A549 (cell line): ENCODE data around the gene CYP8B1. TPM values are rescaled to one million over a fixed set of nuclear protein-coding genes. Genes with fewer than 3 reads are reported as not detected.

ENCODE experiments used
- ATAC-seq, 2 experiments: fragments of 200-7000 bp in 1 of 2; fragments of >200 bp in 1 of 2; cut with Nextera tagmentation in 1 of 2; cut with Tn5 transposase in 1 of 2; 3 replicates each; pipeline versions ENCODE4 v1.8.0 to v1.9.1; 2018 to 2020; ENCODE audit warnings: mild to moderate bottlenecking in 1 of 2, moderate library complexity in 1 of 2
- CTCF ChIA-PET: fragments of 300-600 bp; sonication (Branson Sonifier 250); formaldehyde crosslinking; extraction: SDS; loops from one replicate; lab custom pipeline; 2021; ENCODE audit warnings: antibody characterized with exemption, inconsistent platforms; lab: Yijun Ruan, JAX
- POLR2A ChIA-PET: fragments of 350-600 bp; formaldehyde crosslinking; extraction: SDS; loops from one replicate; lab custom pipeline; 2021; ENCODE audit warnings: antibody characterized with exemption, inconsistent platforms; lab: Yijun Ruan, JAX
- DNase-seq, 2 experiments: peaks; one replicate each; pipeline versions ENCODE4 v3.0.0 to v3.0.0-alpha.2; 2011 to 2016; ENCODE audit warnings: low read depth in 1 of 2, low spot score in 1 of 2
- FAIRE-seq: peaks from 2 replicates; lab custom pipeline; 2011; peaks lifted over from hg19 to GRCh38; lab: Jason Lieb, UNC
- H3K27ac ChIP-seq, 2 experiments: fragments of >200 bp; sonication (Bioruptor Twin); formaldehyde crosslinking; 3 replicates each; pipeline ENCODE4 v1.5.1; 2016 to 2017
- H3K4me1 ChIP-seq: fragments of >200 bp; sonication (Bioruptor Twin); formaldehyde crosslinking; 3 replicates; pipeline ENCODE4 v1.6.1; 2016
- H3K4me2 ChIP-seq: fragments of >200 bp; sonication (Bioruptor Twin); formaldehyde crosslinking; 3 replicates; pipeline ENCODE4 v1.6.1; 2016
- H3K4me3 ChIP-seq: fragments of >200 bp; sonication (Bioruptor Twin); formaldehyde crosslinking; 3 replicates; pipeline ENCODE4 v1.5.1; 2016
- H3K9me3 ChIP-seq: fragments of >200 bp; sonication (Bioruptor Twin); formaldehyde crosslinking; 3 replicates; pipeline ENCODE4 v1.6.1; 2016
- CBX2 ChIP-seq: fragments of 200-600 bp; sonication (generic); IDR thresholded peaks from 2 replicates; pipeline ENCODE4 v1.6.1; 2016; ENCODE audit warnings: low read depth, mild to moderate bottlenecking, borderline replicate concordance
- CBX8 ChIP-seq: fragments of 200-600 bp; sonication (generic); IDR thresholded peaks from 2 replicates; pipeline ENCODE4 v1.6.1; 2016
- CEBPB ChIP-seq, 2 experiments: fragments of >200 bp in 1 of 2; sonication (Bioruptor Twin) in 1 of 2; formaldehyde crosslinking in 1 of 2; IDR thresholded peaks; 2 replicates each; pipeline ENCODE4 v1.6.1; 2012 to 2016
- CTCF ChIP-seq: fragments of >200 bp; sonication (Bioruptor Twin); formaldehyde crosslinking; IDR thresholded peaks from 3 replicates; pipeline ENCODE4 v1.5.1; 2016
- E2F6 ChIP-seq: IDR thresholded peaks from 2 replicates; pipeline ENCODE4 v1.6.1; 2012; ENCODE audit warnings: low read depth, borderline replicate concordance
- EHF ChIP-seq: fragments of 250-450 bp; sonication (Bioruptor Pico); IDR thresholded peaks from 2 replicates; pipeline ENCODE4 v1.5.0; 2020; ENCODE audit warnings: mild to moderate bottlenecking
- FOSB ChIP-seq: fragments of 250-450 bp; sonication (Bioruptor Pico); IDR thresholded peaks from 2 replicates; pipeline ENCODE4 v1.5.0; 2020; ENCODE audit warnings: mild to moderate bottlenecking, moderate library complexity
- FOXS1 ChIP-seq: fragments of 250-450 bp; sonication (Bioruptor Pico); IDR thresholded peaks from 2 replicates; pipeline ENCODE4 v1.5.0; 2020; ENCODE audit warnings: mild to moderate bottlenecking, moderate library complexity
- HEYL ChIP-seq: fragments of 250-450 bp; sonication (Bioruptor Pico); IDR thresholded peaks from 2 replicates; pipeline ENCODE4 v1.8.0; 2021; ENCODE audit warnings: mild to moderate bottlenecking, moderate library complexity
- HOXA7 ChIP-seq: fragments of 250-450 bp; sonication (Bioruptor Pico); IDR thresholded peaks from 2 replicates; pipeline ENCODE4 v1.5.0; 2020; ENCODE audit warnings: mild to moderate bottlenecking, moderate library complexity
- HOXB13 ChIP-seq: fragments of 250-450 bp; sonication (Bioruptor Pico); IDR thresholded peaks from 2 replicates; pipeline ENCODE4 v1.5.0; 2020; ENCODE audit warnings: low read depth, mild to moderate bottlenecking, moderate library complexity
- HOXB5 ChIP-seq: fragments of 250-450 bp; sonication (Bioruptor Pico); IDR thresholded peaks from 2 replicates; pipeline ENCODE4 v1.5.0; 2020; ENCODE audit warnings: mild to moderate bottlenecking, moderate library complexity
- JUN ChIP-seq, 2 experiments: fragments of >200 bp; sonication (Bioruptor Twin); formaldehyde crosslinking; IDR thresholded peaks; 2 replicates in 1 of 2; 3 replicates in 1 of 2; pipeline ENCODE4 v1.6.1; 2016 to 2017
- JUNB ChIP-seq: fragments of >200 bp; sonication (Bioruptor Twin); formaldehyde crosslinking; IDR thresholded peaks from 2 replicates; pipeline ENCODE4 v1.6.1; 2016
- KDM1A ChIP-seq: fragments of 200-600 bp; sonication (generic); IDR thresholded peaks from 2 replicates; pipeline ENCODE4 v1.6.1; 2016; ENCODE audit warnings: low read depth, mild to moderate bottlenecking
- MAFK ChIP-seq: fragments of 450-650 bp; IDR thresholded peaks from 2 replicates; pipeline ENCODE4 v1.6.1; 2014; ENCODE audit not compliant: partially characterized antibody
- NFE2L2 ChIP-seq: fragments of 150-350 bp; conservative IDR thresholded peaks from 2 replicates; pipeline ENCODE4 v1.6.1; 2014; ENCODE audit warnings: low read length
- NR3C1 ChIP-seq: fragments of >200 bp; sonication (Bioruptor Twin); formaldehyde crosslinking; IDR thresholded peaks from 3 replicates; pipeline ENCODE4 v1.6.1; 2017
- PBX3 ChIP-seq: IDR thresholded peaks from 2 replicates; pipeline ENCODE4 v1.6.1; 2012
- PHF8 ChIP-seq: fragments of 200-600 bp; sonication (generic); IDR thresholded peaks from 2 replicates; pipeline ENCODE4 v1.6.1; 2016; ENCODE audit warnings: low read depth, mild to moderate bottlenecking, antibody characterized with exemption, moderate library complexity, borderline replicate concordance
- POLR2AphosphoS2 ChIP-seq: conservative IDR thresholded peaks from 2 replicates; pipeline ENCODE4 v1.6.1; 2012; ENCODE audit warnings: low read length, improper control_type of control experiment, inconsistent platforms
- RCOR1 ChIP-seq: fragments of 150-350 bp; IDR thresholded peaks from 2 replicates; pipeline ENCODE4 v1.6.1; 2014; ENCODE audit warnings: antibody characterized with exemption, low read length, low read depth
- RFX5 ChIP-seq: fragments of 450-650 bp; IDR thresholded peaks from 2 replicates; pipeline ENCODE4 v1.7.1; 2014; ENCODE audit warnings: antibody characterized with exemption, mild to moderate bottlenecking, moderate library complexity
- SREBF2 ChIP-seq: fragments of 450-650 bp; IDR thresholded peaks from 2 replicates; pipeline ENCODE4 v1.6.1; 2014; ENCODE audit warnings: mild to moderate bottlenecking, moderate library complexity
- TFCP2L1 ChIP-seq: fragments of 250-450 bp; sonication (Bioruptor Pico); IDR thresholded peaks from 2 replicates; pipeline ENCODE4 v1.5.0; 2021; ENCODE audit warnings: mild to moderate bottlenecking
- TP53 ChIP-seq: fragments of 250-450 bp; sonication (Bioruptor Pico); IDR thresholded peaks from 2 replicates; pipeline ENCODE4 v1.5.0; 2021; ENCODE audit warnings: mild to moderate bottlenecking, moderate library complexity
- ZFP36 ChIP-seq: fragments of 450-650 bp; IDR thresholded peaks from 2 replicates; pipeline ENCODE4 v1.6.1; 2014; ENCODE audit warnings: borderline replicate concordance; ENCODE audit not compliant: partially characterized antibody
- ZSCAN20 ChIP-seq: fragments of 250-450 bp; sonication (Bioruptor Pico); IDR thresholded peaks from 2 replicates; pipeline ENCODE4 v1.8.0; 2022; ENCODE audit warnings: mild to moderate bottlenecking, moderate library complexity
- WGBS: methylation state at CpG from one replicate; pipeline ENCODE4 v1.1.6; 2017; ENCODE audit errors: missing lambda C conversion rate; 5-methylcytosine and 5-hydroxymethylcytosine counted together
- polyA plus RNA-seq, 4 experiments: library from polyadenylated mRNA; depleted of rRNA in 3 of 4; stranded (reverse); fragments of >200 nt; fragmentation: RNase III in 1 of 4; extraction: RNeasy Plus Mini Kit Qiagen cat#74134 plus additional on column Dnase treatment in 1 of 4; gene quantifications; 2 replicates in 3 of 4; 3 replicates in 1 of 4; pipeline ENCODE4 v1.2.3, GENCODE V29; 2011 to 2017
- TF ChIP-seq, protein P1 (sequence below): fragments of 150-350 bp; IDR thresholded peaks from 2 replicates; pipeline ENCODE4 v1.6.1; 2014; ENCODE audit warnings: low read depth, mild to moderate bottlenecking, low read length
- TF ChIP-seq, protein P2 (sequence below): fragments of >200 bp; sonication (Bioruptor Twin); formaldehyde crosslinking; IDR thresholded peaks from 3 replicates; pipeline ENCODE4 v1.6.1; 2016

The CYP8B1 gene
- polyA plus RNA-seq, 2 of the 4 experiments (the other 2 are of a cell fraction), result not detected

- FAIRE-seq (no peak), ATAC-seq (no peak), DNase-seq (no peak)
- CTCF ChIA-PET, result interaction anchor here (1.0 kb wide), 1 partner anchor 36 kb away, joined by 3 read pairs; no protein-coding TSS in a partner anchor
- Histone ChIP-seq H3K4me1 (no peaks in the 10 kb centered on the region), H3K27ac (no peak overlapping the region), H3K9me3 (no peaks in the 10 kb centered on the region), H3K4me2 (no peak overlapping the region), H3K4me3 (no peak overlapping the region)
- POLR2A ChIA-PET, result no interaction called here
- TF ChIP-seq HOXA7 (CRISPR knock-in tag) (no peak), POLR2AphosphoS2 (no peak), EHF (CRISPR knock-in tag) (no peak), CBX2 (no peak), HOXB13 (no peak), FOXS1 (CRISPR knock-in tag) (no peak), RFX5 (no peak), NFE2L2 (no peak), CEBPB (IDR thresholded peaks at IDR 0.05) (no peak), MAFK (no peak), ZSCAN20 (CRISPR knock-in tag) (no peak), TP53 (CRISPR knock-in tag) (no peak), SREBF2 (no peak), HEYL (CRISPR knock-in tag) (no peak)
- TF ChIP-seq, protein P1, sequence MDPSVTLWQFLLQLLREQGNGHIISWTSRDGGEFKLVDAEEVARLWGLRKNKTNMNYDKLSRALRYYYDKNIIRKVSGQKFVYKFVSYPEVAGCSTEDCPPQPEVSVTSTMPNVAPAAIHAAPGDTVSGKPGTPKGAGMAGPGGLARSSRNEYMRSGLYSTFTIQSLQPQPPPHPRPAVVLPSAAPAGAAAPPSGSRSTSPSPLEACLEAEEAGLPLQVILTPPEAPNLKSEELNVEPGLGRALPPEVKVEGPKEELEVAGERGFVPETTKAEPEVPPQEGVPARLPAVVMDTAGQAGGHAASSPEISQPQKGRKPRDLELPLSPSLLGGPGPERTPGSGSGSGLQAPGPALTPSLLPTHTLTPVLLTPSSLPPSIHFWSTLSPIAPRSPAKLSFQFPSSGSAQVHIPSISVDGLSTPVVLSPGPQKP, result no peak
- TF ChIP-seq, protein P2, sequence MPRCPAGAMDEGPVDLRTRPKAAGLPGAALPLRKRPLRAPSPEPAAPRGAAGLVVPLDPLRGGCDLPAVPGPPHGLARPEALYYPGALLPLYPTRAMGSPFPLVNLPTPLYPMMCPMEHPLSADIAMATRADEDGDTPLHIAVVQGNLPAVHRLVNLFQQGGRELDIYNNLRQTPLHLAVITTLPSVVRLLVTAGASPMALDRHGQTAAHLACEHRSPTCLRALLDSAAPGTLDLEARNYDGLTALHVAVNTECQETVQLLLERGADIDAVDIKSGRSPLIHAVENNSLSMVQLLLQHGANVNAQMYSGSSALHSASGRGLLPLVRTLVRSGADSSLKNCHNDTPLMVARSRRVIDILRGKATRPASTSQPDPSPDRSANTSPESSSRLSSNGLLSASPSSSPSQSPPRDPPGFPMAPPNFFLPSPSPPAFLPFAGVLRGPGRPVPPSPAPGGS, result no peak
- WGBS, result 36% methylated on average over 3 of the region's 4 CpGs
These were observed 30.9 kb downstream of the CYP8B1 start for GRCh38 chr3:42844815-42845214.

- POLR2A ChIA-PET, result no interaction called here
- no peak for ATAC-seq
These were observed 31.3 kb downstream of the CYP8B1 start for GRCh38 chr3:42844412-42844713.

More at GRCh38 chr3:42844412-42844713, 31.3 kb downstream of the CYP8B1 start:
- Histone ChIP-seq H3K9me3 (no peaks in the 10 kb centered on the region), H3K4me3 (no peak overlapping the region), H3K4me1 (no peaks in the 10 kb centered on the region), H3K27ac (no peak overlapping the region), H3K4me2 (no peak overlapping the region)
- CTCF ChIA-PET, result interaction anchor here (1.0 kb wide), 1 partner anchor 37 kb away, joined by 3 read pairs; no protein-coding TSS in a partner anchor
- WGBS, result 40% methylated on average over 1 of the region's 1 CpG
- no peak for TF ChIP-seq NFE2L2
- no peak for TF ChIP-seq NR3C1
- TF ChIP-seq PBX3, result no peak
- no peak for TF ChIP-seq CTCF
- no peak for TF ChIP-seq RCOR1
- TF ChIP-seq CBX8, result no peak
- TF ChIP-seq TFCP2L1 (CRISPR knock-in tag), result no peak
- TF ChIP-seq HOXB13, result no peak
- no peak for TF ChIP-seq E2F6
- no peak for TF ChIP-seq FOSB (CRISPR knock-in tag)
- TF ChIP-seq JUNB, result no peak
- TF ChIP-seq EHF (CRISPR knock-in tag), result no peak
- TF ChIP-seq KDM1A, result no peak
- no peak for TF ChIP-seq PHF8
- TF ChIP-seq FOXS1 (CRISPR knock-in tag), result no peak
- TF ChIP-seq JUN (IDR thresholded peaks at IDR 0.05), result no peak
- no peak for TF ChIP-seq ZFP36
- no peak for TF ChIP-seq HOXB5
- no peak for FAIRE-seq
- no peak for DNase-seq
